Stomach (tissue), 9 donors: ENCODE results near the gene ADORA2B. TPM values are rescaled to one million over a fixed set of nuclear protein-coding genes. Genes with fewer than 3 reads are reported as not detected.

Experiments
- DNase-seq, 2 donors: peaks; one replicate each; pipeline versions ENCODE4 v3.0.0 to v3.0.0-alpha.2; 2013 to 2019
- H3K27ac ChIP-seq, 5 donors: fragments of 200-600 bp in 4 of 5; sonication (generic) in 4 of 5; one replicate each; pipeline ENCODE4 v1.5.1; 2013 to 2019; ENCODE audit warnings: mild to moderate bottlenecking in 1 of 5, moderate library complexity in 1 of 5
- H3K27me3 ChIP-seq, 3 donors: fragments of 200-600 bp; sonication (generic); one replicate each; pipeline ENCODE4 v1.5.1; 2017 to 2019; ENCODE audit warnings: mixed run types in 1 of 3
- H3K36me3 ChIP-seq, 4 donors: fragments of 200-600 bp; sonication (generic); 1 replicate in 3 of 4; 2 replicates in 1 of 4; pipeline ENCODE4 v1.5.1; 2016 to 2019
- H3K4me1 ChIP-seq, 4 donors: fragments of 200-600 bp; sonication (generic); one replicate each; pipeline ENCODE4 v1.5.1; 2016 to 2019
- H3K4me3 ChIP-seq, 4 donors: fragments of 200-600 bp; sonication (generic) in 3 of 4; one replicate each; pipeline ENCODE4 v1.5.1; 2016 to 2019; ENCODE audit warnings: mild to moderate bottlenecking in 1 of 4
- H3K9me3 ChIP-seq, 4 donors: fragments of 200-600 bp; sonication (generic); one replicate each; pipeline ENCODE4 v1.5.1; 2016 to 2019
- CTCF ChIP-seq, 7 experiments: fragments of 450-650 bp in 4 of 7; fragments of 200-600 bp in 3 of 7; sonication (generic) in 3 of 7; IDR thresholded peaks; one replicate each; pipeline ENCODE4 v1.5.1; 2016 to 2019; ENCODE audit warnings: antibody characterized with exemption in 7 of 7, control low read depth in 2 of 7, mild to moderate bottlenecking in 1 of 7
- EP300 ChIP-seq: sonication (generic); formaldehyde crosslinking; IDR thresholded peaks from one replicate; pipeline ENCODE4 v1.6.1; 2017; ENCODE audit warnings: antibody characterized with exemption
- POLR2A ChIP-seq, 4 donors: fragments of 450-650 bp; IDR thresholded peaks; one replicate each; pipeline ENCODE4 v1.6.1; 2016; ENCODE audit warnings: antibody characterized with exemption in 4 of 4, control low read depth in 2 of 4, mild to moderate bottlenecking in 1 of 4, moderate library complexity in 1 of 4
- POLR2AphosphoS5 ChIP-seq, 3 donors: sonication (generic); formaldehyde crosslinking; IDR thresholded peaks; one replicate each; pipeline ENCODE4 v1.6.1; 2016; ENCODE audit warnings: antibody characterized with exemption in 3 of 3
- WGBS, 5 donors: extraction: QIAGEN DNeasy Blood & Tissue Kit in 3 of 5; methylation state at CpG; one replicate each; pipeline versions ENCODE4 v1.1.5 to v1.1.7; 2013 to 2018; 5-methylcytosine and 5-hydroxymethylcytosine counted together
- intact Hi-C: fragments of 100-400 bp; cut with DNase I; formaldehyde crosslinking; loops from one replicate; pipeline ENCODE4 v1.15.1; 2023; ENCODE audit warnings: low total_unique reads
- polyA plus RNA-seq, 3 donors: library from polyadenylated mRNA; stranded (reverse); fragments of 200-250 nt; gene quantifications; one replicate each; pipeline ENCODE4 v1.2.3, GENCODE V29; 2013
- total RNA-seq, 5 donors: library from RNA; depleted of rRNA; stranded (reverse); fragments of >200 nt; gene quantifications; one replicate each; pipeline versions ENCODE4 v1.1.0 to v1.2.3, GENCODE V29; 2014 to 2016
- donor health status: healthy with polysubstance abuse.
- donor health status: Bipolar disorder and iron deficiency.
- donor health status: healthy.

ADORA2B gene
- total and polyA plus RNA-seq, 8 donors = 0.25 to 18.8 (median 2.1) TPM; not detected in 2

- Histone ChIP-seq H3K4me3 (no peak overlapping the region), H3K36me3 (peaks cover 2 to 19% (median 17%) of the 10 kb centered on the region in 4 donors), H3K27ac (no peak overlapping the region), H3K4me1 (peaks cover 5 to 6% (median 5%) of the 10 kb centered on the region in 4 donors), H3K9me3 (no peaks in the 10 kb centered on the region), H3K27me3 (no peaks in the 10 kb centered on the region)
- no peak for TF ChIP-seq CTCF (IDR thresholded peaks at IDR 0.05)
- TF ChIP-seq POLR2AphosphoS5 (IDR thresholded peaks at IDR 0.05) = no peak
- TF ChIP-seq EP300 = no peak
- no peak for TF ChIP-seq POLR2A (IDR thresholded peaks at IDR 0.05)
- no peak for DNase-seq
- intact Hi-C loops = no loop called here
- WGBS, 5 donors = 92 to 98% (median 94%) methylated on average over 5 of the region's 5 CpGs
These were observed 27.0 kb downstream of the ADORA2B start for GRCh38 chr17:15971882-15972281.

- Histone ChIP-seq H3K4me3 (no peak overlapping the region), H3K27ac (no peak overlapping the region), H3K27me3 (no peaks in the 10 kb centered on the region), H3K4me1 (no peaks in the 10 kb centered on the region), H3K9me3 (no peaks in the 10 kb centered on the region), H3K36me3 (peaks cover 5 to 26% (median 24%) of the 10 kb centered on the region in 4 donors)
- intact Hi-C loops = no loop called here
- WGBS, 5 donors = 93 to 96% (median 96%) methylated on average over 4 of the region's 4 CpGs
- TF ChIP-seq POLR2A (IDR thresholded peaks at IDR 0.05) (no peak), CTCF (IDR thresholded peaks at IDR 0.05) (no peak), POLR2AphosphoS5 (IDR thresholded peaks at IDR 0.05) (no peak), EP300 (no peak)
- DNase-seq = no peak
These were observed 27.6 kb downstream of the ADORA2B start for GRCh38 chr17:15972497-15972951.

GRCh38 chr17:15973016-15973415 lies 28.1 kb downstream of the ADORA2B start:
- no peak for DNase-seq
- no peak for TF ChIP-seq EP300
- no peak for TF ChIP-seq POLR2A (IDR thresholded peaks at IDR 0.05)
- no peak for TF ChIP-seq CTCF (IDR thresholded peaks at IDR 0.05)
- no peak for TF ChIP-seq POLR2AphosphoS5 (IDR thresholded peaks at IDR 0.05)

GRCh38 chr17:15973834-15974233 lies 28.9 kb downstream of the ADORA2B start:
- no peak overlapping the region for H3K27ac ChIP-seq
- H3K4me3 ChIP-seq = no peak overlapping the region
- H3K36me3 ChIP-seq = peaks cover 5 to 38% (median 36%) of the 10 kb centered on the region in 4 donors
- no peak for DNase-seq
- 84 to 88% (median 85%) methylated on average over 6 of the region's 6 CpGs for WGBS, 5 donors
- no peaks in the 10 kb centered on the region for H3K9me3 ChIP-seq
- H3K4me1 ChIP-seq = no peaks in the 10 kb centered on the region
- intact Hi-C loops = no loop called here
- TF ChIP-seq CTCF (IDR thresholded peaks at IDR 0.05) = no peak
- no peak for TF ChIP-seq EP300
- no peak for TF ChIP-seq POLR2A (IDR thresholded peaks at IDR 0.05)
- TF ChIP-seq POLR2AphosphoS5 (IDR thresholded peaks at IDR 0.05) = no peak
- no peaks in the 10 kb centered on the region for H3K27me3 ChIP-seq

More at GRCh38 chr17:15973016-15973415, 28.1 kb downstream of the ADORA2B start:
- Histone ChIP-seq H3K4me1 (no peaks in the 10 kb centered on the region), H3K27ac (no peak overlapping the region), H3K9me3 (no peaks in the 10 kb centered on the region), H3K27me3 (no peaks in the 10 kb centered on the region), H3K36me3 (peaks cover 5 to 31% (median 29%) of the 10 kb centered on the region in 4 donors), H3K4me3 (no peak overlapping the region)
- intact Hi-C loops = no loop called here
